H9 (cell line): ENCODE results near the gene ZRANB1. TPM values are rescaled to one million over a fixed set of nuclear protein-coding genes. Genes with fewer than 3 reads are reported as not detected.

Experiments
- DNase-seq: peaks from one replicate; pipeline ENCODE4 v3.0.0-alpha.2; 2017
- H2AFZ ChIP-seq: one replicate; pipeline ENCODE4 v1.6.1; 2013; ENCODE audit warnings: mild to moderate bottlenecking, low read length, control low read depth, moderate library complexity
- H2AK5ac ChIP-seq: 2 replicates; pipeline ENCODE4 v1.6.1; 2013; ENCODE audit warnings: low read length, control low read depth, mixed read lengths; ENCODE audit not compliant: insufficient read length
- H2BK120ac ChIP-seq: one replicate; pipeline ENCODE4 v1.6.1; 2013; ENCODE audit warnings: low read depth, mild to moderate bottlenecking, low read length, control low read depth, inconsistent platforms; ENCODE audit not compliant: poor library complexity, severe bottlenecking
- H2BK12ac ChIP-seq: 2 replicates; pipeline ENCODE4 v1.6.1; 2013; ENCODE audit warnings: low read length, control low read depth, mixed read lengths, low read depth; ENCODE audit not compliant: insufficient read length
- H2BK15ac ChIP-seq: 2 replicates; pipeline ENCODE4 v1.6.1; 2013; ENCODE audit warnings: low read depth, low read length, control low read depth
- H2BK20ac ChIP-seq: one replicate; pipeline ENCODE4 v1.6.1; 2013; ENCODE audit warnings: low read depth, mild to moderate bottlenecking, low read length, control low read depth, inconsistent platforms; ENCODE audit not compliant: poor library complexity, severe bottlenecking
- H2BK5ac ChIP-seq: 2 replicates; pipeline ENCODE4 v1.6.1; 2013; ENCODE audit warnings: low read length, control low read depth, mixed read lengths; ENCODE audit not compliant: insufficient read length
- H3K14ac ChIP-seq: 2 replicates; pipeline ENCODE4 v1.6.1; 2013; ENCODE audit warnings: low read length, control low read depth; ENCODE audit not compliant: insufficient read depth
- H3K18ac ChIP-seq: 2 replicates; pipeline ENCODE4 v1.6.1; 2013; ENCODE audit warnings: low read depth, mild to moderate bottlenecking, mixed read lengths, low read length, control low read depth; ENCODE audit not compliant: insufficient read length
- H3K23ac ChIP-seq: 2 replicates; pipeline ENCODE4 v1.6.1; 2013; ENCODE audit warnings: low read length, control low read depth, mixed read lengths, low read depth; ENCODE audit not compliant: insufficient read length
- H3K23me2 ChIP-seq: 2 replicates; pipeline ENCODE4 v1.6.1; 2013; ENCODE audit warnings: low read depth, mild to moderate bottlenecking, mixed read lengths, low read length, control low read depth; ENCODE audit not compliant: insufficient read length, poor library complexity, severe bottlenecking
- H3K27ac ChIP-seq: 2 replicates; pipeline ENCODE4 v1.5.1; 2013; ENCODE audit warnings: low read length, control low read depth, mixed read lengths, low read depth; ENCODE audit not compliant: insufficient read length
- H3K27me3 ChIP-seq: 2 replicates; pipeline ENCODE4 v1.6.1; 2013; ENCODE audit warnings: low read length, control low read depth, inconsistent platforms; ENCODE audit not compliant: insufficient read depth
- H3K4ac ChIP-seq: 2 replicates; pipeline ENCODE4 v1.6.1; 2013; ENCODE audit warnings: low read depth, mild to moderate bottlenecking, control low read depth, inconsistent platforms, low read length, moderate library complexity
- H3K4me1 ChIP-seq: 2 replicates; pipeline ENCODE4 v1.6.1; 2013; ENCODE audit warnings: low read length, control low read depth, inconsistent platforms; ENCODE audit not compliant: insufficient read depth
- H3K4me2 ChIP-seq: 2 replicates; pipeline ENCODE4 v1.6.1; 2013; ENCODE audit warnings: low read length, control low read depth, mixed read lengths; ENCODE audit not compliant: insufficient read length, insufficient read depth
- H3K56ac ChIP-seq: 2 replicates; pipeline ENCODE4 v1.6.1; 2013; ENCODE audit warnings: low read depth, mild to moderate bottlenecking, mixed read lengths, low read length, control low read depth; ENCODE audit not compliant: insufficient read length
- H3K79me1 ChIP-seq: 2 replicates; pipeline ENCODE4 v1.6.1; 2013; ENCODE audit warnings: low read depth, mild to moderate bottlenecking, moderate library complexity, low read length, control low read depth, inconsistent platforms; ENCODE audit not compliant: insufficient read depth, poor library complexity, severe bottlenecking
- H3K79me2 ChIP-seq: 2 replicates; pipeline ENCODE4 v1.6.1; 2013; ENCODE audit warnings: low read length, control low read depth, inconsistent platforms; ENCODE audit not compliant: insufficient read depth
- H3K9ac ChIP-seq: 2 replicates; pipeline ENCODE4 v1.6.1; 2013; ENCODE audit warnings: low read length, control low read depth, mixed read lengths; ENCODE audit not compliant: insufficient read length; ENCODE audit errors: extremely low read depth
- H3K9me3 ChIP-seq: one replicate; pipeline ENCODE4 v1.6.1; 2013; ENCODE audit warnings: low read depth, low read length, inconsistent platforms; ENCODE audit not compliant: control insufficient read depth
- H3T11ph ChIP-seq: one replicate; pipeline ENCODE4 v1.6.1; 2013; ENCODE audit warnings: mild to moderate bottlenecking, low read length, control low read depth, inconsistent platforms
- H4K20me1 ChIP-seq: one replicate; pipeline ENCODE4 v1.6.1; 2013; ENCODE audit not compliant: control insufficient read depth, insufficient read length, insufficient read depth
- H4K5ac ChIP-seq: 2 replicates; pipeline ENCODE4 v1.6.1; 2013; ENCODE audit warnings: low read depth, mild to moderate bottlenecking, mixed read lengths, low read length, control low read depth; ENCODE audit not compliant: insufficient read length
- H4K8ac ChIP-seq: replicated peaks from 2 replicates; pipeline ENCODE4 v1.6.1; 2013; ENCODE audit warnings: low read length, control low read depth, mixed read lengths, low read depth; ENCODE audit not compliant: insufficient read length
- H4K91ac ChIP-seq: 2 replicates; pipeline ENCODE4 v1.6.1; 2013; ENCODE audit warnings: low read depth, mild to moderate bottlenecking, moderate library complexity, mixed read lengths, low read length, control low read depth; ENCODE audit not compliant: insufficient read length
- H3K27ac Mint-ChIP-seq, 3 experiments: 2 replicates in 2 of 3; 3 replicates in 1 of 3; pipeline ENCODE4 v1.8.0; 2020 to 2021; ENCODE audit warnings: mixed read lengths in 3 of 3, mild to moderate bottlenecking in 1 of 3, moderate library complexity in 1 of 3
- H3K27me3 Mint-ChIP-seq: 2 replicates; pipeline ENCODE4 v1.8.0; 2021; ENCODE audit warnings: low read depth, mild to moderate bottlenecking, moderate library complexity, mixed read lengths
- H3K36me3 Mint-ChIP-seq, 3 experiments: 2 replicates in 2 of 3; 3 replicates in 1 of 3; pipeline ENCODE4 v1.8.0; 2020 to 2021; ENCODE audit warnings: low read depth in 3 of 3, mixed read lengths in 3 of 3; ENCODE audit not compliant: insufficient read depth in 1 of 3
- H3K4me1 Mint-ChIP-seq, 2 experiments: 2 replicates each; pipeline ENCODE4 v1.8.0; 2020; ENCODE audit warnings: mixed read lengths in 2 of 2
- H3K4me3 Mint-ChIP-seq, 2 experiments: 2 replicates in 1 of 2; 3 replicates in 1 of 2; pipeline ENCODE4 v1.8.0; 2020 to 2021; ENCODE audit warnings: mild to moderate bottlenecking in 2 of 2, mixed read lengths in 2 of 2, moderate library complexity in 1 of 2
- H3K9me3 Mint-ChIP-seq, 2 experiments: 2 replicates in 1 of 2; 3 replicates in 1 of 2; pipeline ENCODE4 v1.8.0; 2020; ENCODE audit warnings: mild to moderate bottlenecking in 2 of 2, mixed read lengths in 2 of 2, moderate library complexity in 1 of 2
- WGBS: extraction: QIAGEN DNeasy Blood & Tissue Kit; methylation state at CpG from one replicate; pipeline ENCODE4 v1.1.7; 2013; ENCODE audit warnings: missing lambda C conversion rate, low lambda C conversion rate, mixed read lengths; ENCODE audit not compliant: insufficient read length; ENCODE audit errors: extremely low coverage; 5-methylcytosine and 5-hydroxymethylcytosine counted together
- total RNA-seq: library from RNA; stranded (reverse); gene quantifications from 2 replicates; pipeline ENCODE4 v1.2.1, GENCODE V29; 2021
- TF ChIP-seq, protein P1 (sequence below): fragments of 200-600 bp; sonication (generic); conservative IDR thresholded peaks from 3 replicates; pipeline ENCODE4 v1.8.0; 2021; ENCODE audit warnings: antibody characterized with exemption, mild to moderate bottlenecking

ZRANB1 gene
- total RNA-seq, 1 experiment from 2014 or later, result 17.4 TPM

DNA sequence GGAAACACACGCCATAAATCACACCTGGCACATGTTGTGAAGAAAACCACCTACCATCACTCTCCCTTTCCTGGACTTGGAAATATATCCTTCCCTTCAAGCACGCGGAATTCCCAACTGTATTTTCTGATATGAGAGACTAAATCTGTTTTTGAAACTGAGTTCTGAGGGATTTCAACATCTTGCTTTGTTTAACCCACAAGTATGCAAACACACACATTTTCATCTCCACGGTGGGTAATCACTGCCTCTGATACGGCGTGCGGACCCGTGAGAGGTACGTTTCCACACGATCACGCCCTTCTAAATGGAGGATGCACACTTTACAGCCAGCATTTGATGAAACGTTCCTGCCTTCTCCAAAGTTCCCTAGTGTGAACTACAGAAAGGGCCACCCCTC lies 83.4 kb downstream of the ZRANB1 start:
- peaks cover 25 to 42% of the 10 kb centered on the region in 2 experiments for H3K4me1 Mint-ChIP-seq

More for the DNA sequence above, 83.4 kb downstream of the ZRANB1 start:
- Histone ChIP-seq H3K79me2 (peaks cover 46% of the 10 kb centered on the region; the same call in 1 of the 2 replicates), H3K18ac (no peak overlapping the region), H3K4ac (no peak overlapping the region), H4K8ac (no peak overlapping the region), H3K27me3 (no peaks in the 10 kb centered on the region), H2BK12ac (no peak overlapping the region), H2BK20ac (no peak overlapping the region), H4K5ac (no peak overlapping the region), H2AFZ (no peak overlapping the region), H3K23me2 (no peaks in the 10 kb centered on the region), H3T11ph (no peak overlapping the region), H3K27ac (no peak overlapping the region), H3K79me1 (peaks cover 7% of the 10 kb centered on the region), H3K14ac (no peak overlapping the region), H3K4me2 (no peak overlapping the region), H4K20me1 (no peaks in the 10 kb centered on the region), H2BK15ac (no peak overlapping the region), H3K56ac (no peak overlapping the region), H3K9me3 (no peaks in the 10 kb centered on the region), H2AK5ac (no peak overlapping the region), H3K9ac (no peak overlapping the region), H4K91ac (no peak overlapping the region), H2BK5ac (no peak overlapping the region), H3K4me1 (no peaks in the 10 kb centered on the region; the same call in 1 of the 2 replicates), H3K23ac (no peak overlapping the region), H2BK120ac (no peak overlapping the region)
- Mint-ChIP-seq H3K36me3 (peaks cover 56 to 78% (median 77%) of the 10 kb centered on the region in 3 experiments), H3K9me3 (peaks cover 11 to 12% of the 10 kb centered on the region in 2 experiments; a peak in 4 of 5 replicates), H3K27ac (peak overlapping the region in 2 of 3 experiments; percentile 84 to 92; a peak in 3 of 7 replicates), H3K4me3 (no peak overlapping the region; a peak in 1 of 5 replicates), H3K27me3 (peaks cover 4% of the 10 kb centered on the region)
- TF ChIP-seq, protein P1, sequence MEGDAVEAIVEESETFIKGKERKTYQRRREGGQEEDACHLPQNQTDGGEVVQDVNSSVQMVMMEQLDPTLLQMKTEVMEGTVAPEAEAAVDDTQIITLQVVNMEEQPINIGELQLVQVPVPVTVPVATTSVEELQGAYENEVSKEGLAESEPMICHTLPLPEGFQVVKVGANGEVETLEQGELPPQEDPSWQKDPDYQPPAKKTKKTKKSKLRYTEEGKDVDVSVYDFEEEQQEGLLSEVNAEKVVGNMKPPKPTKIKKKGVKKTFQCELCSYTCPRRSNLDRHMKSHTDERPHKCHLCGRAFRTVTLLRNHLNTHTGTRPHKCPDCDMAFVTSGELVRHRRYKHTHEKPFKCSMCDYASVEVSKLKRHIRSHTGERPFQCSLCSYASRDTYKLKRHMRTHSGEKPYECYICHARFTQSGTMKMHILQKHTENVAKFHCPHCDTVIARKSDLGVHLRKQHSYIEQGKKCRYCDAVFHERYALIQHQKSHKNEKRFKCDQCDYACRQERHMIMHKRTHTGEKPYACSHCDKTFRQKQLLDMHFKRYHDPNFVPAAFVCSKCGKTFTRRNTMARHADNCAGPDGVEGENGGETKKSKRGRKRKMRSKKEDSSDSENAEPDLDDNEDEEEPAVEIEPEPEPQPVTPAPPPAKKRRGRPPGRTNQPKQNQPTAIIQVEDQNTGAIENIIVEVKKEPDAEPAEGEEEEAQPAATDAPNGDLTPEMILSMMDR, result no peak
- no peak for DNase-seq
- WGBS, result no CpG with 5 or more reads among the region's 12 CpGs
